HL-60 (cell line): ENCODE measurements around the gene APMAP.

Experiments used
- GABPA ChIP-seq: IDR thresholded peaks from 2 replicates; pipeline ENCODE4 v1.6.1; 2012; ENCODE audit warnings: low read depth
- SPI1 ChIP-seq: IDR thresholded peaks from 2 replicates; pipeline ENCODE4 v1.6.1; 2012; ENCODE audit warnings: low read depth, mild to moderate bottlenecking, borderline replicate concordance
- TF ChIP-seq, protein P1 (sequence below): IDR thresholded peaks from one replicate; pipeline ENCODE4 v1.5.1; 2011; ENCODE audit warnings: low read length, control low read depth, inconsistent platforms; ENCODE audit not compliant: insufficient read depth

DNA sequence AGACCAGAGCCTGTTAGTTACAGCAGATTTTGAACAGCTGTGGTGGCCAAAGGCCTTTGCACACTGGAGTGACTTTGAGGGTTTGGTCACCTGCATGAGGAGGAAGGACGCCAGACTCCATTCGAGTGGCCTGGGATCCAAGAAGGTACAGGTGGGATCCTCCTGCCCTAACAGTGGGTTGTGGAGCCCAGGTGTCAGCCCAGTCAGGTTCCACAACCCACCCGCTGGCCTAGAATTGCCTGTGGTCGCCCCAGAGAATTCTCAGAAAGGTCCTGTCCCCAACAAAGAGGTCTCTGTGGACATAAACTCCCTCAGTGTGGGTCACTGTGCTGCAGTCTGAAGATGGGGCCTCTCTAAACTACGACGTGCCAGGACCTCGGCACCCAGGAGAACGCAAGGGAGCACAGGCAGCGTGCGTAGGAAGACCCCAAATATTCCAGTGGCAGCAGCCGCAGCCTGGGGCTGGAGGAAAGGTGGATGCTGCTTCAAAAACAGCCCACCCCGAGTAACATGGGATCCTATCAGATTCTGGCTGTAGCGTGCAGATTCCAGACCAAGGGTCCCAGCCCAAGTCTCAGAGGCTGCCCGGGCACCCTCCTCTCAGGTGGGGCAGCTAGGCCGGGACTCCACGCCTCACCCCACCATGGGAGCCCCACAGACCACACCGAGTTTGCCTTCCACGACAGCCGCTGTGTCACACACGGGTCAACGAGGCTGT, 49.4 kb upstream of the APMAP start:
- TF ChIP-seq, protein P1, sequence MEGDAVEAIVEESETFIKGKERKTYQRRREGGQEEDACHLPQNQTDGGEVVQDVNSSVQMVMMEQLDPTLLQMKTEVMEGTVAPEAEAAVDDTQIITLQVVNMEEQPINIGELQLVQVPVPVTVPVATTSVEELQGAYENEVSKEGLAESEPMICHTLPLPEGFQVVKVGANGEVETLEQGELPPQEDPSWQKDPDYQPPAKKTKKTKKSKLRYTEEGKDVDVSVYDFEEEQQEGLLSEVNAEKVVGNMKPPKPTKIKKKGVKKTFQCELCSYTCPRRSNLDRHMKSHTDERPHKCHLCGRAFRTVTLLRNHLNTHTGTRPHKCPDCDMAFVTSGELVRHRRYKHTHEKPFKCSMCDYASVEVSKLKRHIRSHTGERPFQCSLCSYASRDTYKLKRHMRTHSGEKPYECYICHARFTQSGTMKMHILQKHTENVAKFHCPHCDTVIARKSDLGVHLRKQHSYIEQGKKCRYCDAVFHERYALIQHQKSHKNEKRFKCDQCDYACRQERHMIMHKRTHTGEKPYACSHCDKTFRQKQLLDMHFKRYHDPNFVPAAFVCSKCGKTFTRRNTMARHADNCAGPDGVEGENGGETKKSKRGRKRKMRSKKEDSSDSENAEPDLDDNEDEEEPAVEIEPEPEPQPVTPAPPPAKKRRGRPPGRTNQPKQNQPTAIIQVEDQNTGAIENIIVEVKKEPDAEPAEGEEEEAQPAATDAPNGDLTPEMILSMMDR: no peak
- TF ChIP-seq GABPA (no peak), SPI1 (no peak)
